Fibroblast of upper back skin (primary cell): ENCODE measurements around the gene ZNF385D.

Source experiments
- DNase-seq: peaks from one replicate; pipeline ENCODE4 v3.0.0-alpha.2; 2013

Gene ZNF385D

GRCh38 chr3:21747966-21748555, 2.9 kb downstream of the ZNF385D start:
- no peak for DNase-seq

- DNase-seq: no peak
These were observed 3.6 kb downstream of the ZNF385D start for GRCh38 chr3:21747376-21747775.

- DNase-seq: no peak
These were observed 5.0 kb downstream of the ZNF385D start for GRCh38 chr3:21745966-21746365.

- no peak for DNase-seq
These were observed 6.2 kb downstream of the ZNF385D start for GRCh38 chr3:21744793-21745192.

GRCh38 chr3:21738935-21739702, 11.9 kb downstream of the ZNF385D start:
- no peak for DNase-seq

GRCh38 chr3:21738283-21738682, 12.7 kb downstream of the ZNF385D start:
- DNase-seq: no peak

- DNase-seq: peak; percentile 85
These were observed 16.3 kb downstream of the ZNF385D start for GRCh38 chr3:21734746-21735145.

GRCh38 chr3:21729888-21730459, 21.0 kb downstream of the ZNF385D start:
- DNase-seq: peak; percentile 86

- no peak for DNase-seq
These were observed 21.7 kb downstream of the ZNF385D start for GRCh38 chr3:21729331-21729730.

GRCh38 chr3:21722768-21723167, 28.2 kb downstream of the ZNF385D start:
- DNase-seq: no peak

GRCh38 chr3:21722301-21722700, 28.7 kb downstream of the ZNF385D start:
- DNase-seq: no peak

GRCh38 chr3:21718943-21719591, 31.9 kb downstream of the ZNF385D start:
- DNase-seq: no peak

GRCh38 chr3:21718161-21718765, 32.7 kb downstream of the ZNF385D start:
- DNase-seq: peak; percentile 99

- no peak for DNase-seq
These were observed 35.3 kb downstream of the ZNF385D start for GRCh38 chr3:21715662-21716061.

GRCh38 chr3:21705769-21706168, 45.2 kb downstream of the ZNF385D start:
- DNase-seq: peak; percentile 62

- peak; percentile 54 for DNase-seq
These were observed 46.2 kb downstream of the ZNF385D start for GRCh38 chr3:21704796-21705195.

GRCh38 chr3:21703291-21703690, 47.7 kb downstream of the ZNF385D start:
- DNase-seq: no peak

GRCh38 chr3:21697707-21698106, 53.3 kb downstream of the ZNF385D start:
- DNase-seq: no peak

- DNase-seq: no peak
These were observed 56.5 kb downstream of the ZNF385D start for GRCh38 chr3:21694506-21694905.

GRCh38 chr3:21691036-21691435, 60.0 kb downstream of the ZNF385D start:
- DNase-seq: peak; percentile 12

- peak; percentile 73 for DNase-seq
These were observed 68.8 kb downstream of the ZNF385D start for GRCh38 chr3:21682206-21682605.

- DNase-seq: no peak
These were observed 77.6 kb downstream of the ZNF385D start for GRCh38 chr3:21673393-21673792.

GRCh38 chr3:21672303-21672702, 78.7 kb downstream of the ZNF385D start:
- peak; percentile 89 for DNase-seq
